Fibroblast of the aortic adventitia (primary cell): Measurements from ENCODE around the gene SEC24B. TPM values are rescaled to one million over a fixed set of nuclear protein-coding genes. Genes with fewer than 3 reads are reported as not detected.
"Not testable (repeated sequence)": the region's sequence is repeated elsewhere in the genome, so short reads cannot be mapped to it uniquely, and the experiment has no call there.

Source experiments
- DNase-seq: peaks from one replicate; pipeline ENCODE4 v3.0.0-alpha.2; 2010; ENCODE audit warnings: low read depth
- H3K4me3 ChIP-seq: 2 replicates; pipeline ENCODE4 v1.5.1; 2011; ENCODE audit warnings: low read depth, mild to moderate bottlenecking, control low read depth, low read length, moderate library complexity
- total RNA-seq: library from RNA; depleted of rRNA; stranded (reverse); fragments of >200 nt; gene quantifications from 2 replicates; pipeline ENCODE4 v1.2.3, GENCODE V29; 2012; ENCODE audit warnings: low replicate concordance
- TF ChIP-seq, protein P1 (sequence below): IDR thresholded peaks from 2 replicates; pipeline ENCODE4 v1.5.1; 2011; ENCODE audit warnings: mild to moderate bottlenecking, low read length, control low read depth, inconsistent platforms; ENCODE audit not compliant: insufficient read depth

The SEC24B gene
- total RNA-seq, 1 donor, result 29.6 TPM

DNA sequence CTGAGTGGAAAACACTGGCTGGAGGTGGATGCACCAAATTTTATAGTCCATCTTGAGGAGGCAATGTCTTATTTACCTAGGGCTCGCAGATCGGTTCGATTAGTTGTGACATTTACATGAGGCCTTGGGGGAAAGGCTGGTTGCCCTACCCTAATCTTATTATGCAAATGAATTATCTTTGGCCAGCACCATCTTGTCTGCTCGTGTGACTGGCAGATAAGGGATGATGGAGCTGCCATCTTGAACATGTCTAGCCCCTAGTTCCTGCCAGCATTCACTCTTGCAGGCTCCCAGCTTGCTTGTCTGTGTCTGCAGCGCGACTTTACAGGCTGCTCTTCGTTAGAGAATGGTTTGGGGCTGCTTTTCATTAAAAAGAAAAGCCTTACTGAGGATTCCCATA lies 61.9 kb downstream of the SEC24B start:
- TF ChIP-seq, protein P1, sequence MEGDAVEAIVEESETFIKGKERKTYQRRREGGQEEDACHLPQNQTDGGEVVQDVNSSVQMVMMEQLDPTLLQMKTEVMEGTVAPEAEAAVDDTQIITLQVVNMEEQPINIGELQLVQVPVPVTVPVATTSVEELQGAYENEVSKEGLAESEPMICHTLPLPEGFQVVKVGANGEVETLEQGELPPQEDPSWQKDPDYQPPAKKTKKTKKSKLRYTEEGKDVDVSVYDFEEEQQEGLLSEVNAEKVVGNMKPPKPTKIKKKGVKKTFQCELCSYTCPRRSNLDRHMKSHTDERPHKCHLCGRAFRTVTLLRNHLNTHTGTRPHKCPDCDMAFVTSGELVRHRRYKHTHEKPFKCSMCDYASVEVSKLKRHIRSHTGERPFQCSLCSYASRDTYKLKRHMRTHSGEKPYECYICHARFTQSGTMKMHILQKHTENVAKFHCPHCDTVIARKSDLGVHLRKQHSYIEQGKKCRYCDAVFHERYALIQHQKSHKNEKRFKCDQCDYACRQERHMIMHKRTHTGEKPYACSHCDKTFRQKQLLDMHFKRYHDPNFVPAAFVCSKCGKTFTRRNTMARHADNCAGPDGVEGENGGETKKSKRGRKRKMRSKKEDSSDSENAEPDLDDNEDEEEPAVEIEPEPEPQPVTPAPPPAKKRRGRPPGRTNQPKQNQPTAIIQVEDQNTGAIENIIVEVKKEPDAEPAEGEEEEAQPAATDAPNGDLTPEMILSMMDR, result no peak

DNA sequence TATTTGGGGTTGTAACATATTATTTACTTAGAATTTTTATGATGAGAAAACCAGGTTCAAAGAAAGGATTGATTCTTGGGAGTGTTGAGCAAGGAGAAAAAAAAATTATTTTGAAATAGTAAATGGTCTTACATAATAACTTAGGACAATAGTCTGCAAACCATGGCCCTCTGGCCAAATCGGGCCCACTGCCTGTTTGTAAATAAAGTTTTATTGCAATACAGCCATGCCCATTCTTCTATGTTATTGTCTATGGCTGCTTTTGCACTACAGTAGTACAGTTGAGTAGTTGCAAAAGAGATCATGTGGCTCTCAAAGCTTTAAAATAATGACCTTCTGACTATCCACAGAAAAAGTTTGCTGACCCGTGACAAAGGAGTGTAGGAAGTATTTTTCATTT lies 63.3 kb downstream of the SEC24B start:
- TF ChIP-seq, protein P1, result no peak
- no peak for DNase-seq
- H3K4me3 ChIP-seq, result no peak overlapping the region

More for the DNA sequence above, 61.9 kb downstream of the SEC24B start:
- no peak overlapping the region for H3K4me3 ChIP-seq
- DNase-seq, result no peak

DNA sequence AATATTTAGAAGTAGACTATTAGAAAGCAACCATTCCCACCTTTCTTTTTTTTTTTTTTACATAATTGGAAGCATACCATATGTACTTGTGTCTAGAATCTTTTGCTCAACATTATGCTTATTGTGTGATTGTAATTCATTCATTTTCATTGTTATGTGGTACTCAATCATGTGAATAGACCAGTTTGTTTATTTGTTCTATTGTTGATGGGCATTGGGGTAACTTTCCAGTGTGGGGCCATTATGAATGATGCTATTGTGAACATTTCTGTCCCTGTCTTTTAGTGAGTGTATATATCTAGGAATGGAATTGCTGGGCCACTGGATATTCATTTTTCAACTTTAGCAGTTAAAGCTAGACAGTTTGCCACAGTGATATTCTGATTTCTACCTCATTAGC lies 63.9 kb downstream of the SEC24B start:
- no peak for DNase-seq
- H3K4me3 ChIP-seq, result no peak overlapping the region
- TF ChIP-seq, protein P1, result no peak

DNA sequence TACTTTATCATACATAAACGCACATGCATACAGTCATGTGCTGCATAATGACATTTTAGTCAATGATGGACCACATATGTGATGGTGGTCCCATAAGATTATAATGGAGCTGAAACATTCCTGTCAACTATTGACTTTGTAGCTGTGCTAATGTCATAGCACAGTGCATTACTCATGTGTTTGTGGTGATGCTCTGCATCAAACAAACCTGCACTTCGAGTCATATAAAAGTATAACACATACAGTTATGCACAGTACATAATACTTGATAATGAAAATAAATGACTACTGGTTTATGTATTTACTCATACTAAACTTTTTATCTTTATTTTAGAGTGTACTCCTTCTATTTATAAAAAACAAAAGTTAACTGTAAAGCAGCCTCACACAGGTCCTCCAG lies 65.9 kb downstream of the SEC24B start:
- TF ChIP-seq, protein P1, result no peak
- DNase-seq, result no peak
- H3K4me3 ChIP-seq, result no peak overlapping the region

DNA sequence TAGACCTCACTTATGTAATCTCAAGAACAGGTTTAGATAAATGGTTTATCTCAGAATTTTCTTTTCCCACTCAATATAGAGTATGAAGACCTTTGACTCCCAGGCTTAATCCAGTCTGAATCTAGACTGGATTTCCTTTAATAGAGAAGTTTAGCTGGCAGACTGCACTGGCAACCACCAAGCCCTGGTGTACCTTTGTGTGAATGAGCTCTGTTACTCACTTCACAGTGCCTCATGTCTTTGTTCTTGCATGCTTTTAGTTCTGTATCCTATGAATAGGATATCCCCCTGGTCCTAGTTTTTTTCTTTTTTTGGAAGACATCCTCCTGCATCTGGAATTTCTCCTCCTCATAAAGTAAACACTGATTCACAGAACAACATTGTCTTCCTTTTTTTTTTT lies 73.3 kb downstream of the SEC24B start:
- TF ChIP-seq, protein P1, result no peak
- H3K4me3 ChIP-seq, result no peak overlapping the region
- no peak for DNase-seq

DNA sequence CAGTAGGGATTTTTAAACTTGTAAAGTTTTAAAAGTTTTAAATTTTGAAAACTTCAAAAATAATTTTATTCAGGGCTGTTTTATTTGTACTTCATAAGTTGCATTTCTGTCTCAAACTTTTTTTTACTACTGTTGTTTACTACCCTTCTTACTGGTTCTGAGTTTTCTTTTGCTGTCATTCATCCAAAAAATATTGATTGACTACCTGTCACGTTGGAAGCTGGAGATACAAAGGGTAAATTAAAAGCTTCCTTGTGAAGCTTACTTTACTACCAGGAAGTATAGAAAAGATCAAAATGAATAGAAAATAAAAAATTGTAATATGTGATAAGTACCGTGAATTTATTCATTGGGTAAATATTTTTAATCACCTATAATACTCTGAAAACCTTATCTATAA lies 77.1 kb downstream of the SEC24B start:
- DNase-seq, result no peak
- no peak overlapping the region for H3K4me3 ChIP-seq
- TF ChIP-seq, protein P1, result no peak

DNA sequence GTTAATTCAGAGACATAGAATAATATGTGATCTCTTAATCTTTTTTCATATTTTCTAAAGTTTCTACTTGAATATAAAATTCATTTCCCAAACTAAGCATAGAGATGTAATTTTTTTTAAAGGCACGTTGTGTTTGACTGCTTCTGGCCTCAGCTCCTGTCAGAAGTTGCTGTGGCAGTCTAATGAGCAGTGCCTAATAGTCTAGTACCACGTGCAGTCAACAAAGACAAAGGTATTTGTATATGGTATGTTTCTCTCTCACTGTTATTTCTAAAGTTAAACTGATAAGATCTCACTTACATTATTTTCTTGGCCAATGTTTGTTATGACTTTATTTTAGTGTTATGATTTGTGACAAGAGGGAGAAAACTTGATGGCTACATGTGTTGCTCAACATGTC lies 77.8 kb downstream of the SEC24B start:
- TF ChIP-seq, protein P1, result no peak

DNA sequence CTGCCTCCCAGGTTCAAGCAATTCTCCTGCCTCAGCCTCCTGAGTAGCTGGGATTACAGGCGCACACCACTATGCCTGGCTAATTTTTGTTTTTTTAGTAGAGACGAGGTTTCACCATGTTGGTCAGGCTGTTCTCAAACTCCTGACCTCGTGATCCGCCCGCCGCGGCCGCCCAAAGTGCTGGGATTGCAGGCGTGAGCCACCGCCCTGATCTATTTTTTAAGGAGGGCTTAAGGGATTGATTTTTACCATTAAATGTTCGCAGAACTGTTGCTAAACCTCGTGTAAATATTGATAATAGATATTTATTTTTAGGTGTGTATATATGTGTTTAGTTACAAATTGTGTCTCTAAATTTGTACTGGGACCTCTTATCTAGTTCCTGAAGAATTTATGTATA lies 79.8 kb downstream of the SEC24B start:
- H3K4me3 ChIP-seq, result not testable (repeated sequence)

More for the DNA sequence above, 77.8 kb downstream of the SEC24B start:
- no peak overlapping the region for H3K4me3 ChIP-seq
- no peak for DNase-seq

More for the DNA sequence above, 79.8 kb downstream of the SEC24B start:
- DNase-seq, result not testable (repeated sequence)
